ENCODE data around the gene RPS23.

- TF ChIP-seq, protein P1, sequence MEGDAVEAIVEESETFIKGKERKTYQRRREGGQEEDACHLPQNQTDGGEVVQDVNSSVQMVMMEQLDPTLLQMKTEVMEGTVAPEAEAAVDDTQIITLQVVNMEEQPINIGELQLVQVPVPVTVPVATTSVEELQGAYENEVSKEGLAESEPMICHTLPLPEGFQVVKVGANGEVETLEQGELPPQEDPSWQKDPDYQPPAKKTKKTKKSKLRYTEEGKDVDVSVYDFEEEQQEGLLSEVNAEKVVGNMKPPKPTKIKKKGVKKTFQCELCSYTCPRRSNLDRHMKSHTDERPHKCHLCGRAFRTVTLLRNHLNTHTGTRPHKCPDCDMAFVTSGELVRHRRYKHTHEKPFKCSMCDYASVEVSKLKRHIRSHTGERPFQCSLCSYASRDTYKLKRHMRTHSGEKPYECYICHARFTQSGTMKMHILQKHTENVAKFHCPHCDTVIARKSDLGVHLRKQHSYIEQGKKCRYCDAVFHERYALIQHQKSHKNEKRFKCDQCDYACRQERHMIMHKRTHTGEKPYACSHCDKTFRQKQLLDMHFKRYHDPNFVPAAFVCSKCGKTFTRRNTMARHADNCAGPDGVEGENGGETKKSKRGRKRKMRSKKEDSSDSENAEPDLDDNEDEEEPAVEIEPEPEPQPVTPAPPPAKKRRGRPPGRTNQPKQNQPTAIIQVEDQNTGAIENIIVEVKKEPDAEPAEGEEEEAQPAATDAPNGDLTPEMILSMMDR (conservative IDR thresholded peaks at IDR 0.05; ENCODE audit: low read length): no peak
- no peak for TF ChIP-seq EZH2phosphoT487 (IDR thresholded peaks at IDR 0.05; ENCODE audit: borderline replicate concordance, low read depth, low read length)
Measured at GRCh38 chr5:82325996-82326395, 47.8 kb upstream of the RPS23 start.
